ENCODE measurements around the gene TARM1. TPM values are rescaled to one million over a fixed set of nuclear protein-coding genes. Genes with fewer than 3 reads are reported as not detected.

The TARM1 gene
- total and polyA plus RNA-seq, 2 experiments from 2014 or later: not detected

- Histone ChIP-seq H3K4me1 (ENCODE audit: insufficient read depth) (no peaks in the 10 kb centered on the region), H2AFZ (no peak overlapping the region), H3K36me3 (ENCODE audit: insufficient read depth) (peaks cover 7% of the 10 kb centered on the region; the same call in 1 of the 2 replicates), H3K27ac (ENCODE audit: low read depth) (no peak overlapping the region), H4K20me1 (replicated peaks; ENCODE audit: insufficient read depth) (no peaks in the 10 kb centered on the region; the same call in 1 of the 2 replicates), H3K9me2 (ENCODE audit: insufficient read depth) (no peaks in the 10 kb centered on the region), H3K27me3 (ENCODE audit: insufficient read depth) (no peaks in the 10 kb centered on the region), H3K79me2 (replicated peaks; ENCODE audit: insufficient read depth) (no peaks in the 10 kb centered on the region), H3K4me3 (no peak overlapping the region), H3K4me2 (no peak overlapping the region), H3F3A (replicated peaks; ENCODE audit: low read depth) (0 out of 2 replicates have a peak, but pooled peaks cover 3% of the 10 kb centered on the region)
- Mint-ChIP-seq H3K4me1 (no peaks in the 10 kb centered on the region), H3K9me3 (no peaks in the 10 kb centered on the region), H3K36me3 (ENCODE audit: low read depth) (peaks cover 52% of the 10 kb centered on the region), H3K27ac (no peak overlapping the region), H3K4me3 (no peak overlapping the region), H3K27me3 (ENCODE audit: insufficient read depth, low read depth, poor library complexity) (peaks cover 13% of the 10 kb centered on the region)
- TF ChIP-seq ETS1 (IDR thresholded peaks at IDR 0.05) (no peak), CREB1 (CRISPR knock-in tag; IDR thresholded peaks at IDR 0.05; ENCODE audit: low read depth) (no peak), REST (IDR thresholded peaks at IDR 0.05; ENCODE audit: unreplicated experiment) (no peak), EZH2phosphoT487 (IDR thresholded peaks at IDR 0.05; ENCODE audit: unreplicated experiment) (no peak), STAT1 (IDR thresholded peaks at IDR 0.05; ENCODE audit: unreplicated experiment) (no peak), JUNB (IDR thresholded peaks at IDR 0.05; ENCODE audit: unreplicated experiment) (no peak), POLR2AphosphoS5 (IDR thresholded peaks at IDR 0.05; ENCODE audit: low read depth) (no peak), ZNF462 (CRISPR knock-in tag; IDR thresholded peaks at IDR 0.05) (no peak)
- no peak for ATAC-seq
- DNase-seq (ENCODE audit: low spot score): no peak
These were observed 47.2 kb upstream of the TARM1 start for GRCh38 chr19:54128441-54128725.

Measured in GM23338 (cell line).